ENCODE results near the gene CCDC30. TPM values are rescaled to one million over a fixed set of nuclear protein-coding genes. Genes with fewer than 3 reads are reported as not detected.

CCDC30 gene
- under 0.01 and 0.18 TPM in 2 replicates for total RNA-seq

GRCh38 chr1:42462828-42463763 is at the start of gene CCDC30:
CCDC30 (plus strand) TSS chr1:42463286; CDS start chr1:42480552, 17,266 bp downstream.

GRCh38 chr1:42456010-42456753 is 6.9 kb upstream of the CCDC30 start, which contains the start of the genes PPCS and ZMYND12:
PPCS (plus strand) TSS chr1:42456543; CDS start chr1:42456566, 23 bp downstream.
ZMYND12 (minus strand) TSS chr1:42456022; CDS start chr1:42455997, 25 bp downstream.

GRCh38 chr1:42657981-42658876 is 195.1 kb downstream of the CCDC30 start, which contains the start of gene PPIH:
PPIH (plus strand) TSS chr1:42658423; CDS start chr1:42658447, 24 bp downstream.

GRCh38 chr1:42681741-42682483 is 218.8 kb downstream of the CCDC30 start, which contains the start of gene YBX1:
YBX1 (plus strand) TSS chr1:42682418; CDS start chr1:42682566, 148 bp downstream.

Other genes with a start within 250 kb of the CCDC30 start
- gene FOXJ3, start 128.1 kb upstream of the CCDC30 start, total RNA-seq: 15.5 and 23.7 TPM in 2 replicates
- not detected in 2 replicates for gene RIMKLA, start 82.5 kb upstream of the CCDC30 start, total RNA-seq
- gene ZMYND12, start 7.3 kb upstream of the CCDC30 start, total RNA-seq: 0.81 and 2.9 TPM in 2 replicates
- 30.0 and 55.1 TPM in 2 replicates for gene PPCS, start 6.7 kb upstream of the CCDC30 start, total RNA-seq
- gene PPIH, start 195.1 kb downstream of the CCDC30 start, total RNA-seq: 22.4 and 36.1 TPM in 2 replicates
- gene YBX1, start 219.1 kb downstream of the CCDC30 start, total RNA-seq: 650 and 667 TPM in 2 replicates

Measured in cardiac atrium fibroblast (primary cell).